Fibroblast of lung (primary cell): ENCODE results near the gene GIMAP6.

Experiments
- EZH2 ChIP-seq: IDR thresholded peaks from 2 replicates; pipeline ENCODE4 v1.5.1; 2012; ENCODE audit warnings: low read length, control low read depth, mild to moderate bottlenecking; ENCODE audit errors: missing control alignments
- TF ChIP-seq, protein P1 (sequence below), 2 donors: IDR thresholded peaks in 1 of 2; conservative IDR thresholded peaks in 1 of 2; 1 replicate in 1 of 2; 2 replicates in 1 of 2; pipeline ENCODE4 v1.5.1; 2011 to 2012; ENCODE audit warnings: low read length in 2 of 2, control low read depth in 1 of 2, inconsistent platforms in 1 of 2, low read depth in 1 of 2, mild to moderate bottlenecking in 1 of 2

DNA sequence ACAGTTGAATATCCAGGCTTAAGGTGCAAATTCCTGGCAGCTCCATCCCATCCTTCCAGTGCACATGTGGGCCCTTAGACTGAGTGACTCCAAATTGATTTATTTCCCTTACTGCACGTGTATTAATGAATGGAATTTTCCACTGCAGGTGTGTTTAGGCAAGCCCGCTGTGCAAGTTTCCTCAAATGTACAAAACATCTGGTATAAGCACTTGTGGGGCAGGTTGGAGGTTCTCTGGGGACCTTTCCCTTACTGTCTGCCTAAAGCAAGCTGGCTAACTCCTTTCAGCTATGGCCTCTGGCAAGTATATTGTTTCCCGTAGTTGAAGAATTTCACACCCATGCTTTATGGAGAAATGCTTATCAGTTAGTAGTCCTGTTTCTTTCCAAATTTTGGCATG is 25.3 kb upstream of the GIMAP6 start:
- TF ChIP-seq, protein P1, sequence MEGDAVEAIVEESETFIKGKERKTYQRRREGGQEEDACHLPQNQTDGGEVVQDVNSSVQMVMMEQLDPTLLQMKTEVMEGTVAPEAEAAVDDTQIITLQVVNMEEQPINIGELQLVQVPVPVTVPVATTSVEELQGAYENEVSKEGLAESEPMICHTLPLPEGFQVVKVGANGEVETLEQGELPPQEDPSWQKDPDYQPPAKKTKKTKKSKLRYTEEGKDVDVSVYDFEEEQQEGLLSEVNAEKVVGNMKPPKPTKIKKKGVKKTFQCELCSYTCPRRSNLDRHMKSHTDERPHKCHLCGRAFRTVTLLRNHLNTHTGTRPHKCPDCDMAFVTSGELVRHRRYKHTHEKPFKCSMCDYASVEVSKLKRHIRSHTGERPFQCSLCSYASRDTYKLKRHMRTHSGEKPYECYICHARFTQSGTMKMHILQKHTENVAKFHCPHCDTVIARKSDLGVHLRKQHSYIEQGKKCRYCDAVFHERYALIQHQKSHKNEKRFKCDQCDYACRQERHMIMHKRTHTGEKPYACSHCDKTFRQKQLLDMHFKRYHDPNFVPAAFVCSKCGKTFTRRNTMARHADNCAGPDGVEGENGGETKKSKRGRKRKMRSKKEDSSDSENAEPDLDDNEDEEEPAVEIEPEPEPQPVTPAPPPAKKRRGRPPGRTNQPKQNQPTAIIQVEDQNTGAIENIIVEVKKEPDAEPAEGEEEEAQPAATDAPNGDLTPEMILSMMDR (conservative IDR thresholded peaks at IDR 0.05 in 1 of 2, IDR thresholded peaks at IDR 0.05 in 1 of 2; ENCODE audit: low read depth in 1 of 2, low read length in 2 of 2), result no peak
- no peak for TF ChIP-seq EZH2
